K562 (cell line): ENCODE results near the gene INPP5E. TPM values are rescaled to one million over a fixed set of nuclear protein-coding genes. Genes with fewer than 3 reads are reported as not detected.

Experiments used
- ARID3A ChIP-seq: IDR thresholded peaks from 2 replicates; pipeline ENCODE4 v1.6.1; 2012; ENCODE audit warnings: low read depth, low read length, improper control_type of control experiment, borderline replicate concordance
- CCNT2 ChIP-seq: IDR thresholded peaks from 2 replicates; pipeline ENCODE4 v1.6.1; 2011; ENCODE audit warnings: borderline replicate concordance, low read depth, mild to moderate bottlenecking, moderate library complexity, mixed read lengths, low read length; ENCODE audit not compliant: insufficient read length; ENCODE audit errors: extremely low read depth
- CHD1 ChIP-seq: fragments of 200-600 bp; sonication (generic); IDR thresholded peaks from one replicate; pipeline ENCODE4 v1.6.1; 2012; ENCODE audit warnings: mild to moderate bottlenecking, moderate library complexity, low read length, inconsistent platforms
- PATZ1 ChIP-seq: fragments of 250-450 bp; sonication (Bioruptor Pico); IDR thresholded peaks from 2 replicates; pipeline ENCODE4 v1.5.0; 2020; ENCODE audit warnings: mild to moderate bottlenecking, borderline replicate concordance
- SAP30 ChIP-seq: fragments of 200-600 bp; sonication (generic); IDR thresholded peaks from 2 replicates; pipeline ENCODE4 v1.6.1; 2012; ENCODE audit warnings: borderline replicate concordance, low read depth, mild to moderate bottlenecking, moderate library complexity, low read length, control low read depth, inconsistent platforms; ENCODE audit not compliant: insufficient read depth, poor library complexity, severe bottlenecking
- TFAP4 ChIP-seq: sonication (generic); formaldehyde crosslinking; IDR thresholded peaks from 2 replicates; pipeline ENCODE4 v1.8.0; 2022; ENCODE audit warnings: missing genetic modification reagents, mild to moderate bottlenecking, moderate library complexity, borderline replicate concordance
- ZBTB12 ChIP-seq: fragments of 250-450 bp; sonication (Bioruptor Pico); IDR thresholded peaks from 2 replicates; pipeline ENCODE4 v1.4.0; 2020
- ZNF174 ChIP-seq: fragments of 250-450 bp; sonication (Bioruptor Pico); IDR thresholded peaks from 2 replicates; pipeline ENCODE4 v1.4.0; 2020; ENCODE audit warnings: mild to moderate bottlenecking
- polyA plus RNA-seq, 8 experiments: library from polyadenylated mRNA; depleted of rRNA in 4 of 8; stranded (reverse) in 5 of 8; unstranded in 3 of 8; fragments of >200 nt; fragmentation: Nextera tagmentation in 2 of 8; fragmentation: Illumina TruSeq in 1 of 8; extraction: Ambion mirVana in 2 of 8; extraction: Trizol in 1 of 8; gene quantifications; 2 replicates each; pipeline versions ENCODE4 v1.2.1 to v1.2.3, GENCODE V29; 2011 to 2014; ENCODE audit warnings: inconsistent platforms in 1 of 8, missing spikeins in 1 of 8
- total RNA-seq, 7 experiments: library from RNA; depleted of rRNA in 6 of 7; stranded (reverse); fragments of >200 nt in 6 of 7; fragmentation: Illumina TruSeq in 2 of 7; extraction: Trizol in 2 of 7; gene quantifications; 2 replicates each; pipeline versions ENCODE4 v1.2.1 to v1.2.3, GENCODE V29; 2011 to 2021; ENCODE audit warnings: low replicate concordance in 1 of 7

Gene INPP5E
- total and polyA plus RNA-seq, 9 of the 15 experiments (the other 6 are each of a cell fraction or from before 2014, with no cell fraction given), result 0.38 to 17.4 (median 4.9) TPM

- TF ChIP-seq TFAP4 (CRISPR knock-in tag) (peak; percentile 44; the same call in 1 of the 2 replicates), CHD1 (peak; percentile 42), SAP30 (peak; percentile 86), ZNF174 (CRISPR knock-in tag) (no peak), PATZ1 (CRISPR knock-in tag) (no peak), ZBTB12 (CRISPR knock-in tag) (no peak), ARID3A (no peak), CCNT2 (no peak)
Measured at GRCh38 chr9:136399176-136400037, 40.2 kb downstream of the INPP5E start (continued).
